SK-N-SH treated with all-trans-retinoic acid at 6 μM for 48 hours (cell line): ENCODE measurements around the gene PTPRG.

ENCODE experiments used
- ATAC-seq: fragments of 200-7000 bp; cut with Tn5 transposase; 3 replicates; pipeline ENCODE4 v1.9.1; 2020; ENCODE audit warnings: mild to moderate bottlenecking, moderate library complexity
- BACH2 ChIP-seq: fragments of 250-450 bp; sonication (Bioruptor Pico); IDR thresholded peaks from 2 replicates; pipeline ENCODE4 v1.9.0; 2021; ENCODE audit warnings: mild to moderate bottlenecking, borderline replicate concordance
- CSDC2 ChIP-seq: fragments of 250-450 bp; sonication (Bioruptor Pico); IDR thresholded peaks from 2 replicates; pipeline ENCODE4 v1.5.0; 2020; ENCODE audit warnings: mild to moderate bottlenecking, moderate library complexity
- ESRRG ChIP-seq: fragments of 250-450 bp; sonication (Bioruptor Pico); IDR thresholded peaks from 2 replicates; pipeline ENCODE4 v1.6.1; 2021; ENCODE audit warnings: mild to moderate bottlenecking
- GLIS3 ChIP-seq: fragments of 250-450 bp; sonication (Bioruptor Pico); IDR thresholded peaks from 2 replicates; pipeline ENCODE4 v1.5.0; 2020; ENCODE audit warnings: mild to moderate bottlenecking, moderate library complexity
- ISL1 ChIP-seq: fragments of 250-450 bp; sonication (Bioruptor Pico); IDR thresholded peaks from 2 replicates; pipeline ENCODE4 v2.1.2; 2022; ENCODE audit warnings: mild to moderate bottlenecking, moderate library complexity
- OSR1 ChIP-seq: fragments of 250-450 bp; sonication (Bioruptor Pico); IDR thresholded peaks from 2 replicates; pipeline ENCODE4 v1.8.0; 2022; ENCODE audit warnings: moderate library complexity, mild to moderate bottlenecking, inconsistent platforms
- RARB ChIP-seq: fragments of 250-450 bp; sonication (Bioruptor Pico); IDR thresholded peaks from 2 replicates; pipeline ENCODE4 v1.8.0; 2021; ENCODE audit warnings: mild to moderate bottlenecking, moderate library complexity
- SNAI2 ChIP-seq: fragments of 250-450 bp; sonication (Bioruptor Pico); IDR thresholded peaks from 2 replicates; pipeline ENCODE4 v1.5.0; 2020; ENCODE audit warnings: mild to moderate bottlenecking, moderate library complexity
- TCF4 ChIP-seq: fragments of 250-450 bp; sonication (Bioruptor Pico); IDR thresholded peaks from 2 replicates; pipeline ENCODE4 v1.8.0; 2021; ENCODE audit warnings: mild to moderate bottlenecking, moderate library complexity, borderline replicate concordance
- TOX ChIP-seq: fragments of 250-450 bp; sonication (Bioruptor Pico); IDR thresholded peaks from 2 replicates; pipeline ENCODE4 v1.8.0; 2021; ENCODE audit warnings: mild to moderate bottlenecking, moderate library complexity, borderline replicate concordance
- ZC3H10 ChIP-seq: fragments of 250-450 bp; sonication (Bioruptor Pico); IDR thresholded peaks from 2 replicates; pipeline ENCODE4 v1.5.1; 2021; ENCODE audit warnings: mild to moderate bottlenecking, moderate library complexity
- ZFP3 ChIP-seq: fragments of 250-450 bp; sonication (Bioruptor Pico); IDR thresholded peaks from 2 replicates; pipeline ENCODE4 v1.5.0; 2020; ENCODE audit warnings: mild to moderate bottlenecking, moderate library complexity
- ZFP30 ChIP-seq: fragments of 450-650 bp; formaldehyde crosslinking; IDR thresholded peaks from 2 replicates; pipeline ENCODE4 v1.5.0; 2022; ENCODE audit warnings: mild to moderate bottlenecking, moderate library complexity
- ZNF565 ChIP-seq: fragments of 450-650 bp; formaldehyde crosslinking; conservative IDR thresholded peaks from 2 replicates; pipeline ENCODE4 v1.5.0; 2020; ENCODE audit warnings: low read depth, mild to moderate bottlenecking, moderate library complexity
- ZNF70 ChIP-seq: fragments of 450-650 bp; formaldehyde crosslinking; IDR thresholded peaks from 2 replicates; pipeline ENCODE4 v1.5.0; 2020; ENCODE audit warnings: mild to moderate bottlenecking, moderate library complexity
- ZNF8 ChIP-seq: fragments of 450-650 bp; formaldehyde crosslinking; IDR thresholded peaks from 2 replicates; pipeline ENCODE4 v1.5.0; 2020; ENCODE audit warnings: mild to moderate bottlenecking, moderate library complexity
- TF ChIP-seq, protein P1 (sequence below): fragments of 250-450 bp; sonication (Bioruptor Pico); IDR thresholded peaks from 2 replicates; pipeline ENCODE4 v1.5.1; 2020; ENCODE audit warnings: low read depth, mild to moderate bottlenecking, moderate library complexity
- TF ChIP-seq, protein P2 (sequence below): fragments of 250-450 bp; sonication (Bioruptor Pico); IDR thresholded peaks from 2 replicates; pipeline ENCODE4 v1.5.0; 2020; ENCODE audit warnings: mild to moderate bottlenecking, moderate library complexity
- TF ChIP-seq, protein P3 (sequence below): fragments of 250-450 bp; sonication (Bioruptor Pico); IDR thresholded peaks from 2 replicates; pipeline ENCODE4 v1.8.0; 2021; ENCODE audit warnings: low read depth, mild to moderate bottlenecking, moderate library complexity, borderline replicate concordance
- TF ChIP-seq, protein P4 (sequence below): fragments of 250-450 bp; sonication (Bioruptor Pico); IDR thresholded peaks from 2 replicates; pipeline ENCODE4 v1.5.1; 2021; ENCODE audit warnings: mild to moderate bottlenecking, moderate library complexity
- TF ChIP-seq, protein P5 (sequence below): fragments of 250-450 bp; sonication (Bioruptor Pico); IDR thresholded peaks from 2 replicates; pipeline ENCODE4 v1.8.0; 2020; ENCODE audit warnings: mild to moderate bottlenecking, moderate library complexity, borderline replicate concordance

PTPRG gene

DNA sequence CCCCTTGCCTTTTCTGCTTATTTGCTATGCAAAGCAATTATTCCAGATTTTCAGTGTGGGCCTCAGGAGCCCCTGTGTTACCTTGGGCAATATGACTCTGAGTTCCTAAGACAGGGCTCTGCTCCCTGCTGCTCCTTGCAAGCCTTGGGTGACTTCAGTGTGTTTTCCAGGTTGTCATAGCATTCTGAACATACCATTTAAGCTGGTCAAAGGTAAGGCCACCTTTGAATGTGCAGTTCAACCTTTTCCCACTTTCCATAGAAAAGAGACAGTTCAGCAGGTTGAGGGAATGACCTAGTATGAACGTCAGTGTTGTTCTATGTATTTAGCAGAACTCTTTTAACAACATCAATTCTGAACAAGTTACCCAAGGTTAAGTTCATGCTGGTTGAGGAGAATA is 302.2 kb downstream of the PTPRG start (continued):
- TF ChIP-seq, protein P1, sequence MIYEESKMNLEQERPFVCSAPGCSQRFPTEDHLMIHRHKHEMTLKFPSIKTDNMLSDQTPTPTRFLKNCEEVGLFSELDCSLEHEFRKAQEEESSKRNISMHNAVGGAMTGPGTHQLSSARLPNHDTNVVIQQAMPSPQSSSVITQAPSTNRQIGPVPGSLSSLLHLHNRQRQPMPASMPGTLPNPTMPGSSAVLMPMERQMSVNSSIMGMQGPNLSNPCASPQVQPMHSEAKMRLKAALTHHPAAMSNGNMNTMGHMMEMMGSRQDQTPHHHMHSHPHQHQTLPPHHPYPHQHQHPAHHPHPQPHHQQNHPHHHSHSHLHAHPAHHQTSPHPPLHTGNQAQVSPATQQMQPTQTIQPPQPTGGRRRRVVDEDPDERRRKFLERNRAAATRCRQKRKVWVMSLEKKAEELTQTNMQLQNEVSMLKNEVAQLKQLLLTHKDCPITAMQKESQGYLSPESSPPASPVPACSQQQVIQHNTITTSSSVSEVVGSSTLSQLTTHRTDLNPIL (CRISPR knock-in tag), result no peak
- TF ChIP-seq ZNF565 (CRISPR knock-in tag) (no peak), ESRRG (CRISPR knock-in tag) (no peak), ZNF8 (CRISPR knock-in tag) (no peak), BACH2 (CRISPR knock-in tag) (no peak)
- TF ChIP-seq, protein P2, sequence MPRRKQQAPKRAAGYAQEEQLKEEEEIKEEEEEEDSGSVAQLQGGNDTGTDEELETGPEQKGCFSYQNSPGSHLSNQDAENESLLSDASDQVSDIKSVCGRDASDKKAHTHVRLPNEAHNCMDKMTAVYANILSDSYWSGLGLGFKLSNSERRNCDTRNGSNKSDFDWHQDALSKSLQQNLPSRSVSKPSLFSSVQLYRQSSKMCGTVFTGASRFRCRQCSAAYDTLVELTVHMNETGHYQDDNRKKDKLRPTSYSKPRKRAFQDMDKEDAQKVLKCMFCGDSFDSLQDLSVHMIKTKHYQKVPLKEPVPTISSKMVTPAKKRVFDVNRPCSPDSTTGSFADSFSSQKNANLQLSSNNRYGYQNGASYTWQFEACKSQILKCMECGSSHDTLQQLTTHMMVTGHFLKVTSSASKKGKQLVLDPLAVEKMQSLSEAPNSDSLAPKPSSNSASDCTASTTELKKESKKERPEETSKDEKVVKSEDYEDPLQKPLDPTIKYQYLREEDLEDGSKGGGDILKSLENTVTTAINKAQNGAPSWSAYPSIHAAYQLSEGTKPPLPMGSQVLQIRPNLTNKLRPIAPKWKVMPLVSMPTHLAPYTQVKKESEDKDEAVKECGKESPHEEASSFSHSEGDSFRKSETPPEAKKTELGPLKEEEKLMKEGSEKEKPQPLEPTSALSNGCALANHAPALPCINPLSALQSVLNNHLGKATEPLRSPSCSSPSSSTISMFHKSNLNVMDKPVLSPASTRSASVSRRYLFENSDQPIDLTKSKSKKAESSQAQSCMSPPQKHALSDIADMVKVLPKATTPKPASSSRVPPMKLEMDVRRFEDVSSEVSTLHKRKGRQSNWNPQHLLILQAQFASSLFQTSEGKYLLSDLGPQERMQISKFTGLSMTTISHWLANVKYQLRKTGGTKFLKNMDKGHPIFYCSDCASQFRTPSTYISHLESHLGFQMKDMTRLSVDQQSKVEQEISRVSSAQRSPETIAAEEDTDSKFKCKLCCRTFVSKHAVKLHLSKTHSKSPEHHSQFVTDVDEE (CRISPR knock-in tag), result no peak

- no peak for ATAC-seq
- TF ChIP-seq, protein P3, sequence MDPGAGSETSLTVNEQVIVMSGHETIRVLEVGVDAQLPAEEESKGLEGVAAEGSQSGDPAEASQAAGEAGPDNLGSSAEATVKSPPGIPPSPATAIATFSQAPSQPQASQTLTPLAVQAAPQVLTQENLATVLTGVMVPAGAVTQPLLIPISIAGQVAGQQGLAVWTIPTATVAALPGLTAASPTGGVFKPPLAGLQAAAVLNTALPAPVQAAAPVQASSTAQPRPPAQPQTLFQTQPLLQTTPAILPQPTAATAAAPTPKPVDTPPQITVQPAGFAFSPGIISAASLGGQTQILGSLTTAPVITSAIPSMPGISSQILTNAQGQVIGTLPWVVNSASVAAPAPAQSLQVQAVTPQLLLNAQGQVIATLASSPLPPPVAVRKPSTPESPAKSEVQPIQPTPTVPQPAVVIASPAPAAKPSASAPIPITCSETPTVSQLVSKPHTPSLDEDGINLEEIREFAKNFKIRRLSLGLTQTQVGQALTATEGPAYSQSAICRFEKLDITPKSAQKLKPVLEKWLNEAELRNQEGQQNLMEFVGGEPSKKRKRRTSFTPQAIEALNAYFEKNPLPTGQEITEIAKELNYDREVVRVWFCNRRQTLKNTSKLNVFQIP, result no peak
- TF ChIP-seq ISL1 (CRISPR knock-in tag), result no peak
- no peak for TF ChIP-seq ZC3H10 (CRISPR knock-in tag)
- no peak for TF ChIP-seq ZNF70 (CRISPR knock-in tag)
- TF ChIP-seq CSDC2 (CRISPR knock-in tag), result no peak
- TF ChIP-seq TCF4 (CRISPR knock-in tag), result no peak
- TF ChIP-seq, protein P4, sequence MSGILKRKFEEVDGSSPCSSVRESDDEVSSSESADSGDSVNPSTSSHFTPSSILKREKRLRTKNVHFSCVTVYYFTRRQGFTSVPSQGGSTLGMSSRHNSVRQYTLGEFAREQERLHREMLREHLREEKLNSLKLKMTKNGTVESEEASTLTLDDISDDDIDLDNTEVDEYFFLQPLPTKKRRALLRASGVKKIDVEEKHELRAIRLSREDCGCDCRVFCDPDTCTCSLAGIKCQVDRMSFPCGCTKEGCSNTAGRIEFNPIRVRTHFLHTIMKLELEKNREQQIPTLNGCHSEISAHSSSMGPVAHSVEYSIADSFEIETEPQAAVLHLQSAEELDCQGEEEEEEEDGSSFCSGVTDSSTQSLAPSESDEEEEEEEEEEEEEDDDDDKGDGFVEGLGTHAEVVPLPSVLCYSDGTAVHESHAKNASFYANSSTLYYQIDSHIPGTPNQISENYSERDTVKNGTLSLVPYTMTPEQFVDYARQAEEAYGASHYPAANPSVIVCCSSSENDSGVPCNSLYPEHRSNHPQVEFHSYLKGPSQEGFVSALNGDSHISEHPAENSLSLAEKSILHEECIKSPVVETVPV (CRISPR knock-in tag), result no peak
- TF ChIP-seq, protein P1 (CRISPR knock-in tag), result no peak
- TF ChIP-seq, protein P5, sequence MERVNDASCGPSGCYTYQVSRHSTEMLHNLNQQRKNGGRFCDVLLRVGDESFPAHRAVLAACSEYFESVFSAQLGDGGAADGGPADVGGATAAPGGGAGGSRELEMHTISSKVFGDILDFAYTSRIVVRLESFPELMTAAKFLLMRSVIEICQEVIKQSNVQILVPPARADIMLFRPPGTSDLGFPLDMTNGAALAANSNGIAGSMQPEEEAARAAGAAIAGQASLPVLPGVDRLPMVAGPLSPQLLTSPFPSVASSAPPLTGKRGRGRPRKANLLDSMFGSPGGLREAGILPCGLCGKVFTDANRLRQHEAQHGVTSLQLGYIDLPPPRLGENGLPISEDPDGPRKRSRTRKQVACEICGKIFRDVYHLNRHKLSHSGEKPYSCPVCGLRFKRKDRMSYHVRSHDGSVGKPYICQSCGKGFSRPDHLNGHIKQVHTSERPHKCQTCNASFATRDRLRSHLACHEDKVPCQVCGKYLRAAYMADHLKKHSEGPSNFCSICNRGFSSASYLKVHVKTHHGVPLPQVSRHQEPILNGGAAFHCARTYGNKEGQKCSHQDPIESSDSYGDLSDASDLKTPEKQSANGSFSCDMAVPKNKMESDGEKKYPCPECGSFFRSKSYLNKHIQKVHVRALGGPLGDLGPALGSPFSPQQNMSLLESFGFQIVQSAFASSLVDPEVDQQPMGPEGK (CRISPR knock-in tag), result no peak
- no peak for TF ChIP-seq ZNF565 (CRISPR knock-in tag)
- TF ChIP-seq GLIS3, result no peak
- no peak for TF ChIP-seq SNAI2
- no peak for TF ChIP-seq ZFP30 (CRISPR knock-in tag)
- no peak for TF ChIP-seq RARB
- no peak for TF ChIP-seq ESRRG (CRISPR knock-in tag)
- no peak for TF ChIP-seq ZNF8 (CRISPR knock-in tag)
- TF ChIP-seq ZFP3 (CRISPR knock-in tag), result no peak
- no peak for TF ChIP-seq BACH2 (CRISPR knock-in tag)
- TF ChIP-seq OSR1 (CRISPR knock-in tag), result no peak
- TF ChIP-seq TOX (CRISPR knock-in tag), result no peak
Observed at GRCh38 chr3:61864886-61865285, 303.5 kb downstream of the PTPRG start.
